Measurements from ENCODE around the gene FAM114A2.

The FAM114A2 gene

DNA sequence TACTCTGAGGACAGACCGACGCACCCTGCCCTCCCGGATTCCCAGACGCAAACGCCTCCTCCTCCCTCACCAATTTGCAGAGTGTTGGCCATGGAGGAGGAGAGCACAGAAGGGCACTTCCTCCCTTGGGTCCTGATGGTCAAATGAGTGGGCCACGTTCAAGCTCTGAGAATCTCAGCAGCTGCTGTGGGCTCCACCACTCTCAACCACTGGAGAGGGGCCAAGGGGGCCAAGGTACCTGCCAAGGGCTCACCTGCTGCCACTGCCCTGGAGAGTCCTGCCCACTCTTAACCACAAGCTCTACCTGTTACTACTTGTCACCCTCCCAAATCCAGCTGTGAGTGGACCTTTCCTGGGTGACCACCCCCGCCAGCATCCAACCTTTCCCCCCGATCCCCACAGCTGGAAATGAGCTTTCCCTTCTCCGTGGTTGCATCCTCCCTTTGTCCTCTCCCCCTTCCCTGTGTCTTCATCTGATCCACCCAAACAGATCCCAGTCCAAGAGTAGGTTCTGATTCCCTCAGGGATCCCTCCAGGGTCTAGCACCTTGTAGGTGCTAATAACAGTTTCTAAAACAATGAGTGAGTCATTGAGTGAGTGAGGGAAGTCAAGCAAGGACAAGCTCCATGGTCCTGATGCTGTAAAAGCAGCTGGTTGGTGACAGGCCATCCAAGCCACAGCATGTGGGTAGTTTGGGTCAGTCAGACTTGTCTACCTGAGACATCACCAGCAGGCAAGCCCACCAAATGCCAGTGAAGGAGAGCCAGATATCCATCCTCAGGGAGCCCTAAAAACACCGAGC is 69.7 kb downstream of the FAM114A2 start:
- Histone ChIP-seq H3K4me1 (ENCODE audit: control insufficient read depth, insufficient read depth, low read length) (peaks cover 10% of the 10 kb centered on the region), H3K9ac (ENCODE audit: low read length) (no peak overlapping the region), H3K9me3 (ENCODE audit: control insufficient read depth, insufficient read depth, low read depth, low read length) (no peaks in the 10 kb centered on the region), H3K27ac (ENCODE audit: low read depth, low read length) (no peak overlapping the region), H3K36me3 (ENCODE audit: control insufficient read depth, insufficient read depth, low read length) (no peaks in the 10 kb centered on the region), H3K27me3 (ENCODE audit: control insufficient read depth, insufficient read depth, low read length) (no peaks in the 10 kb centered on the region), H3K4me3 (ENCODE audit: low read depth, low read length) (no peak overlapping the region)

DNA sequence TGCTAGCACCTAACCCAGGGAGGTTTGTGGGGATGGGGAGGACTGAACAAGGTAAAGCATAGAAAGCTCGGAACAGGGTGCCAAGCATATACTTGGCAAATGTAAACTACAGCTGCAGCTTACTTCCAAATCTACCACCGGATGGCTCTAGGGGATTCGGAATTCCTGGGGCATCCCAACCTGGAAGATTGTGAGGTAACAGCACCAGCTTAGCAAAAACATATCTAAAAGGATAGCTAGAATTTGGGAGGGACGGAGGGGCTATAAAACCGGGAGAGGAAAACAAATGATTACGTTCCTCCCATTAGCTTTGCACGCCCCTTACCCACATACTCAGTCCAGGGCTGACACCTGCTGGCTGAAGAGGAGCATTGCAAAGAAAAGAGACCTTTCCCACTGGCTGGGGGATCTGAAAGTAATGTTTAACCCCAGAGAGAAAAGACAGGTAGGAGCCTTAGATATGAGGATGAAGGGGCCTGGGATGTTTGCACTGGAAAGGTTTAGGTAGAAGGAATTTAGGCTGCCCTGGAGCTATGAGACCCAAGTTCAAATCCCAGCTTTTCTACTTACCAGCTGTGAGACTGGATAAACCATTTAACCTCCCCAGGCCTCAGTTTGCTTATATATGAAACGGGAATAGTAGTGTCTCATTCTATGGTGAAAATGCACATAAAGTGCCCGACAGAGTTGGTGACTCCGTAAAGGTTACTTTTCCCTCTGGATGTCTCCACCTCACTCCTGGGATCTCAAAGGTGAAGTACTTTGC is 73.6 kb downstream of the FAM114A2 start:
- H3K4me1 ChIP-seq (ENCODE audit: control insufficient read depth, insufficient read depth, low read length) = peaks cover 21% of the 10 kb centered on the region
- no peak overlapping the region for H3K27ac ChIP-seq (ENCODE audit: low read depth, low read length)
- H3K9me3 ChIP-seq (ENCODE audit: control insufficient read depth, insufficient read depth, low read depth, low read length) = no peaks in the 10 kb centered on the region
- H3K9ac ChIP-seq (ENCODE audit: low read length) = no peak overlapping the region
- no peaks in the 10 kb centered on the region for H3K27me3 ChIP-seq (ENCODE audit: control insufficient read depth, insufficient read depth, low read length)
- H3K36me3 ChIP-seq (ENCODE audit: control insufficient read depth, insufficient read depth, low read length) = no peaks in the 10 kb centered on the region
- peak overlapping the region; percentile 54 for H3K4me3 ChIP-seq (ENCODE audit: low read depth, low read length)

DNA sequence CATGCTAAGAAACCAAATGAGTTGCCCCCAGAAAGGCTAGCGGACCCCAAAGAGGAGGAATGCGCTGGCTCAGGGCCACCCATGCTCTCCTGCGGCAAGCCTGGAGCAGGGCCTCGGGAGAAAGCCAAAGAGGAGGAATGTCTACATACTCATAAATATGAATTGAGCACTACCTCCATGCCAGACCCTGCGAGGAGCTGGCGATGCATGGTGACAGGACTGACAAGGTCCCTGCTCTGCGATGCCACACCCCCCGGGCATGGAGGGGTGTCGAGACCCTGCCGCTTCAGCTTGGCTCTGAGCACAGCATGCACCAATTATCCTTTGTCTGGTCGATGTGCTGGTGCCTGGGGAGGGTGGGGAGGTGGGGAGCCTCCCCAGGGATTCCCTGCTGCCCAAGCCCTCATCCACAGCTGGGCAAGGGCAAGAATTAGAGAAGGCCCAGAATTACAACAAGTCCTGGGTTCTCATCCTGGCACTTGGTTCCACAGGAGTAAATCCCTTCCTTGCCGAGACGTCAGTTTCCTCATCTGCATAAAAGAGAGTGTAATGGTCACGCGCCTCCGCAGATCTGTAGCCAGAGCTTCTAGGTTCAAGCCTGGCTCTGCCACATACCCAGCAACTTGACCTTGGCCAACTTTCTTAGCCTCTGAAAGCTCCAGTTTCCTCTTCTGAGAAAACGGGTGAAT is 74.4 kb downstream of the FAM114A2 start:
- H3K36me3 ChIP-seq (ENCODE audit: control insufficient read depth, insufficient read depth, low read length) = no peaks in the 10 kb centered on the region
- H3K4me1 ChIP-seq (ENCODE audit: control insufficient read depth, insufficient read depth, low read length) = peaks cover 29% of the 10 kb centered on the region
- no peak overlapping the region for H3K27ac ChIP-seq (ENCODE audit: low read depth, low read length)
- H3K9me3 ChIP-seq (ENCODE audit: control insufficient read depth, insufficient read depth, low read depth, low read length) = no peaks in the 10 kb centered on the region
- peak overlapping the region; percentile 54 for H3K4me3 ChIP-seq (ENCODE audit: low read depth, low read length)
- H3K27me3 ChIP-seq (ENCODE audit: control insufficient read depth, insufficient read depth, low read length) = no peaks in the 10 kb centered on the region
- H3K9ac ChIP-seq (ENCODE audit: low read length) = no peak overlapping the region

DNA sequence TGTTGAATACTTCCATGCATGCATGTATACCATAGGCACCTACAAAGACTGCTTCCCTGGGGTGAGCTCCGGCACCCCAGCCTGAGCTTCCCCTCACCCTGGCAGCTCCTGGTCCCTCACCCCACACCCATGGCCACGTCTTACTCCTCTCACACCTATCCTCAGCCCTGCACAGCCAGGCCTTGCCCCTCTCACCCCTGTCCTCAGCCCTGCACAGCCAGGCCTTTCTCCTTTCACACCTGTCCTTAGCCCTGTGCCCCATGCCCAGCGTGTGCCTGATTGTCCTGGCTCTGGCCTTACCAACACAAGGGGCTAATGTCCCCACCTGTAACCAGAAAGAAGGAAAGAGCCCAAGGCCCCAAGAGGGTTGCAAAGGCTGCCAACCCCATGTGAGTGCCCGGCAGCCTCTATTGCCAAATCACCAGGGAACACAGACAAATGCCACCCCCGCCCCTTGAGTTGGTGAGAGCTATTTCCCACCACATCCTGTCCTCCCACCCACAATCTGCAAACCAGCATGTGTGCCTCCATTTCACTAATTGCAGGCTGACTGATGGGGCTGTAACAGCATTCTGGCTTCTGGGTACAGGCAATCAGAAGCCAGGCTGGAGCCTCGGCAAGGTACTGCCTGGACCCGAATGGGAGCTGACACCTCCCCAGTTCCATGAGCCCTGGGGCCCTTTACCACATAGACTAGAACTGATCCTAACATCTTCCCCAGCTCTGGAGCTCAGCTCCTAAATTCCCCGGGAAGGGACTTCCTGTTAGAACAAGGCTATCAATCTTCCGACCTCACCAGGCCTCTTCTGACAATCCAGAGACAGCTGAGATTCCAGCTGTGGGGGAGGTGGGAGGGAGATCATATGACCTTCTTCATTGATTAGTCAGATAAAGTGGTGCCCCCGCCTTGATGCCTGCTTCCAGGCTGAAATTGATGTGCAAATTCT is 78.2 kb downstream of the FAM114A2 start:
- no peaks in the 10 kb centered on the region for H3K27me3 ChIP-seq (ENCODE audit: control insufficient read depth, insufficient read depth, low read length)
- H3K9me3 ChIP-seq (ENCODE audit: control insufficient read depth, insufficient read depth, low read depth, low read length) = peaks cover 6% of the 10 kb centered on the region; the same call in 1 of the 2 replicates
- H3K9ac ChIP-seq (ENCODE audit: low read length) = peak overlapping the region; percentile 55
- H3K36me3 ChIP-seq (ENCODE audit: control insufficient read depth, insufficient read depth, low read length) = no peaks in the 10 kb centered on the region
- no peak overlapping the region for H3K4me3 ChIP-seq (ENCODE audit: low read depth, low read length)
- peaks cover 37% of the 10 kb centered on the region for H3K4me1 ChIP-seq (ENCODE audit: control insufficient read depth, insufficient read depth, low read length)
- no peak overlapping the region; the same call in 1 of the 2 replicates for H3K27ac ChIP-seq (ENCODE audit: low read depth, low read length)

DNA sequence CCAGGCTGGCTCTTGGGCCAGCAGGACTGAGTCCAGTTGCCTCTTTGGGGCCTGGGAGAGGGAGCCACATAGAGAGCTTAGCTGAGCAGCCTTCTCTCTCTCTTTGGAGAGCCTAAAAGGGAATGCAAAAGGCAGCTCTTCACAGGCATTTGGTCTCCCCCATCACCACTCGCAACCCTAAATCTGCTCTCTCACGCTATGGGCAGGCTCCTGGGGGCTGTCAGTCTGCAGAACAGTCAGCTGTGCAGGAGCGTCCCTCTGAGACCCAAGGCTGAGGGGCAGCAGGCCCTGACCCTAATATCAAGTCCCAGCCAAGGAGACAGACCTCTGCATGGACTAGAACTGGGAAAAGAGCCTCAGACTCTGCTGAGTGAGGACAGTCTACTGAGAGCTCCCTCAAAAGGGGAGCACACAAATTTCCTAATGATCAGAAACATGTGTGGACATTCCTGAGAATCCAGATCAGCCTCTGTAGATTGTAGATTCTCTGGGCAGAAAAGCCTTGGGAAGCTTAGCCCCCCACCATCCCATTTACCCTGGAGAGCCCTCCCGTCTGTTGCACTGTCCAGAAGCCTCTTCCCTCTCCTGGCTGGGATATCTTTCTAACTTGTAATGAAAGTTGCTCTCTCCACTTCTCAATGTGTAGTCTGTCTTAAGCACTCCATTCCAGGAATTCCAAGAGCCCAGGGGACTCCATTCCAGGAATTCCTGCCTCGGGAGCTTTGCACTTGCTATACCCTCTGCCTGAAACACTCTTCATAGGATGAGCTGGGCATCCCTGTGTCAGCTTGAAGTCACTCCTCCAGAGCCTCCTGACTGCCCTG is 79.4 kb downstream of the FAM114A2 start:
- peaks cover 32% of the 10 kb centered on the region for H3K4me1 ChIP-seq (ENCODE audit: control insufficient read depth, insufficient read depth, low read length)
- H3K27ac ChIP-seq (ENCODE audit: low read depth, low read length) = peak overlapping the region; percentile 76
- peak overlapping the region; percentile 48 for H3K9ac ChIP-seq (ENCODE audit: low read length)
- no peaks in the 10 kb centered on the region for H3K27me3 ChIP-seq (ENCODE audit: control insufficient read depth, insufficient read depth, low read length)
- H3K36me3 ChIP-seq (ENCODE audit: control insufficient read depth, insufficient read depth, low read length) = no peaks in the 10 kb centered on the region
- H3K9me3 ChIP-seq (ENCODE audit: control insufficient read depth, insufficient read depth, low read depth, low read length) = peaks cover 8% of the 10 kb centered on the region; the same call in 1 of the 2 replicates
- H3K4me3 ChIP-seq (ENCODE audit: low read depth, low read length) = peak overlapping the region; percentile 9; the same call in 1 of the 2 replicates

DNA sequence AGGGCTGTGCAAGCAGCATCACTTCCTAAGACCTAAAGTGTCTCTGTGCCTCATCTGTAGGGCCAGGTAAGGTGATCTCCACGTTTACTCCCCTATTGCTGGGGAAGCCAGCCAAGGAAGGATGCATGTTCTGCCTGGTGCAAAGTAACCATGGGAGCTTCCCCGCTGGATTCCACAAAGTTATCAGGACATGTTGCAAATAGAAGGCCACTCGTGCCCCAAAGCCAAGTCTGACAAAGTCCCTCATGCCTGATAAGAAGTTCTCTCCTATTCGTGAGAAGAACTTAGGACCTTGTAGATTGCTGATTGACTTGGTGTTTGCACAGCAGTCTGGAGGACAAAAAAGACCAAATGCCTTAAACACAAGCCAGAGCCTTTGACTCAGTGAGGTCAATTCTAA is 81.5 kb downstream of the FAM114A2 start:
- no peak overlapping the region for H3K9ac ChIP-seq (ENCODE audit: low read length)
- H3K27me3 ChIP-seq (ENCODE audit: control insufficient read depth, insufficient read depth, low read length) = no peaks in the 10 kb centered on the region
- peaks cover 8% of the 10 kb centered on the region; the same call in 1 of the 2 replicates for H3K9me3 ChIP-seq (ENCODE audit: control insufficient read depth, insufficient read depth, low read depth, low read length)
- no peak overlapping the region for H3K4me3 ChIP-seq (ENCODE audit: low read depth, low read length)
- peaks cover 27% of the 10 kb centered on the region for H3K4me1 ChIP-seq (ENCODE audit: control insufficient read depth, insufficient read depth, low read length)
- H3K36me3 ChIP-seq (ENCODE audit: control insufficient read depth, insufficient read depth, low read length) = no peaks in the 10 kb centered on the region
- H3K27ac ChIP-seq (ENCODE audit: low read depth, low read length) = no peak overlapping the region

DNA sequence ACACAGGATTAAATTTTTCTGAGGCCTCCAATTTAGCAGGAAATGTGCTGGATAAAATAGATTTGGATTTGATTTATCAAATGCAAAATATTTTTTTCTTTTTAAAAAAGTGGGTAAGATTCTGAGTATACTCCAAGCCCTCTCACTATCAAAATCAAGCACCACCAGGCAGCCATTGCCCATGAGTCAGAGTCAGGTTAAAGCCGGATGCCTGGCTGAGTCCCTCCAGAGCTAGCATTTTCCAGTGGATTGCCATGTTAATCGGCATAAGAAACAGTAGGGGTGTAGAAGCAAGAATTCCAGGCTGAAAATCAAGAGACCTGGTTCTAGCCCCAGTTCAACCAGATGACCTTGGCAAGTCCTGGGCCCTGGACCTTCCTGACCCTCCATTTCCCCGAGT is 85.3 kb downstream of the FAM114A2 start:
- Histone ChIP-seq H3K4me3 (ENCODE audit: low read depth, low read length) (no peak overlapping the region), H3K27me3 (ENCODE audit: control insufficient read depth, insufficient read depth, low read length) (no peaks in the 10 kb centered on the region), H3K4me1 (ENCODE audit: control insufficient read depth, insufficient read depth, low read length) (no peaks in the 10 kb centered on the region), H3K27ac (ENCODE audit: low read depth, low read length) (no peak overlapping the region), H3K36me3 (ENCODE audit: control insufficient read depth, insufficient read depth, low read length) (no peaks in the 10 kb centered on the region), H3K9ac (ENCODE audit: low read length) (no peak overlapping the region), H3K9me3 (ENCODE audit: control insufficient read depth, insufficient read depth, low read depth, low read length) (peaks cover 8% of the 10 kb centered on the region; the same call in 1 of the 2 replicates)

DNA sequence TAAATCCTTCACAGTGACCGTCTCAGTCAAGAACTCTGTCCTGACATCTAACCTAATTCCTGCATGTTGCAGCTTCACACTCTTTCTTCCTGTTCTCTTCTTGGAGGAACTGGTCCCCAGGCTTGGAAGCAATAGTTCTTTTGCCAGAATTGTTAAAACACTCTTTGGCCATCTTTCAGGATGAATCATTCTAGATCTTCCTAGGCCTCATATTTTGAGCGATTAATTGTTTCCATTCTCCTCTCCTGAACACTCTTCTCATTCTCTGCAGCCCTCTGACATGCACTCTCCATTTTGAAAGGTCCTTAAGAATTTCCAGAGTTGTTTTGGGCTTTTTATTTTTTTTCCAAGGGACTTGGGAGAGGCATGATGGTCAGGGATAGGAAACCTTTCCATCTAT is 85.8 kb downstream of the FAM114A2 start:
- Histone ChIP-seq H3K9ac (ENCODE audit: low read length) (no peak overlapping the region), H3K27ac (ENCODE audit: low read depth, low read length) (no peak overlapping the region)

DNA sequence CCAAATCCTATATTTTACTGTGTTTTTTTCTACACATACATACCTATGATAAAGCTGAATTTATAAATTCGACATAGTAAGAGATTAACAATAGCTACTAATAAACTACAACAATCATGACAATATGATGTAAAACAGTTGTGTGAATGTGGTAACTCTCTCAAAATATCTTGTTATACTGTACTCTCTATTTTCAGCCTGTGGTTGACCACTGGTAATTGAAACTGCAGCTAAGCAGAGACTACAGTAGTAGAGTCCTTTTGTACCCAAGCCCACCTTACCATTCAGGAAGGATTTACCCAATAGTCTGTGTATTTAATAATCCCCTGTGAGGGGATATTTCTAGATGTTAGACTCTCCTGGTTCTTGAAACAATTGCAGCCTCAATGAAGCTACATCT is 86.7 kb downstream of the FAM114A2 start:
- H3K4me1 ChIP-seq (ENCODE audit: control insufficient read depth, insufficient read depth, low read length) = no peaks in the 10 kb centered on the region
- H3K4me3 ChIP-seq (ENCODE audit: low read depth, low read length) = no peak overlapping the region
- no peaks in the 10 kb centered on the region for H3K27me3 ChIP-seq (ENCODE audit: control insufficient read depth, insufficient read depth, low read length)
- H3K9ac ChIP-seq (ENCODE audit: low read length) = no peak overlapping the region
- H3K27ac ChIP-seq (ENCODE audit: low read depth, low read length) = no peak overlapping the region
- H3K36me3 ChIP-seq (ENCODE audit: control insufficient read depth, insufficient read depth, low read length) = no peaks in the 10 kb centered on the region
- H3K9me3 ChIP-seq (ENCODE audit: control insufficient read depth, insufficient read depth, low read depth, low read length) = peaks cover 12% of the 10 kb centered on the region

More for the DNA sequence above, 85.8 kb downstream of the FAM114A2 start:
- H3K4me3 ChIP-seq (ENCODE audit: low read depth, low read length) = no peak overlapping the region
- H3K4me1 ChIP-seq (ENCODE audit: control insufficient read depth, insufficient read depth, low read length) = no peaks in the 10 kb centered on the region
- peaks cover 9% of the 10 kb centered on the region; the same call in 1 of the 2 replicates for H3K9me3 ChIP-seq (ENCODE audit: control insufficient read depth, insufficient read depth, low read depth, low read length)
- H3K27me3 ChIP-seq (ENCODE audit: control insufficient read depth, insufficient read depth, low read length) = no peaks in the 10 kb centered on the region
- no peaks in the 10 kb centered on the region for H3K36me3 ChIP-seq (ENCODE audit: control insufficient read depth, insufficient read depth, low read length)

Measured in HUES6 (cell line).